Kidney (tissue), 14 donors: ENCODE data around the gene HNRNPR. TPM values are rescaled to one million over a fixed set of nuclear protein-coding genes. Genes with fewer than 3 reads are reported as not detected.

Experiments used
- DNase-seq, 5 donors: peaks; one replicate each; pipeline ENCODE4 v3.0.0-alpha.2; 2013 to 2020
- FAIRE-seq: peaks from 2 replicates; lab custom pipeline; 2012; peaks lifted over from hg19 to GRCh38; lab: Jason Lieb, UNC
- H3K27ac ChIP-seq, 2 donors: one replicate each; pipeline ENCODE4 v1.7.0; 2013; ENCODE audit warnings: low read depth in 2 of 2, low read length in 2 of 2, inconsistent platforms in 1 of 2
- H3K27me3 ChIP-seq: one replicate; pipeline ENCODE4 v1.7.1; 2013; ENCODE audit warnings: low read length, inconsistent platforms; ENCODE audit not compliant: control insufficient read depth, insufficient read depth
- H3K36me3 ChIP-seq, 3 donors: one replicate each; pipeline versions ENCODE4 v1.7.0 to v1.7.1; 2013; ENCODE audit warnings: low read length in 3 of 3, control low read depth in 1 of 3, inconsistent platforms in 1 of 3; ENCODE audit not compliant: insufficient read depth in 3 of 3, control insufficient read depth in 2 of 3
- H3K4me1 ChIP-seq, 3 donors: one replicate each; pipeline versions ENCODE4 v1.7.0 to v1.7.1; 2013; ENCODE audit warnings: low read length in 3 of 3, inconsistent platforms in 1 of 3, low read depth in 1 of 3; ENCODE audit not compliant: control insufficient read depth in 2 of 3, insufficient read depth in 2 of 3
- H3K4me3 ChIP-seq, 3 donors: one replicate each; pipeline versions ENCODE4 v1.7.0 to v1.8.1; 2013; ENCODE audit warnings: low read length in 3 of 3, control low read depth in 1 of 3, inconsistent platforms in 1 of 3
- H3K9ac ChIP-seq, 3 donors: one replicate each; pipeline versions ENCODE4 v1.7.0 to v1.7.1; 2013; ENCODE audit warnings: low read length in 3 of 3, control low read depth in 1 of 3, inconsistent platforms in 1 of 3
- H3K9me3 ChIP-seq, 3 donors: one replicate each; pipeline versions ENCODE4 v1.7.0 to v1.7.1; 2013; ENCODE audit warnings: low read length in 3 of 3, control low read depth in 1 of 3, inconsistent platforms in 1 of 3; ENCODE audit not compliant: control insufficient read depth in 2 of 3, insufficient read depth in 1 of 3
- CTCF ChIP-seq: IDR thresholded peaks from 3 replicates; pipeline ENCODE4 v1.5.1; 2012; ENCODE audit warnings: mild to moderate bottlenecking, moderate library complexity, borderline replicate concordance; ENCODE audit not compliant: insufficient read depth; ENCODE audit errors: extremely low read depth
- intact Hi-C: fragments of 100-400 bp; cut with DNase I; formaldehyde crosslinking; loops from one replicate; pipeline ENCODE4 v1.11.1; 2022
- polyA plus RNA-seq: library from polyadenylated mRNA; stranded (reverse); fragments of 350-450 nt; fragmentation: Illumina TruSeq; extraction: RNeasy Lipid Tissue Mini Kit (QIAGEN cat#74804); gene quantifications from one replicate; pipeline ENCODE4 v1.2.3, GENCODE V29; 2014; ENCODE audit warnings: low read depth, low replicate concordance; ENCODE audit not compliant: insufficient read depth
- total RNA-seq: library from RNA; stranded (reverse); fragmentation: NEBNext Ultra II Directional; extraction: Animal tissue kit (Norgen Biotek cat#: 25700); gene quantifications from one replicate; pipeline ENCODE4 v1.2.1, GENCODE V29; 2021
- donor health status: control.
- donor health status: control.
- donor health status: control.
- donor health status: control.
- donor health status: control.
- donor health status: DM: yes; HTN: yes; CAD: no.
- donor health status: Normal renal cell carcinoma (clear cell type).

Gene HNRNPR
- total and polyA plus RNA-seq, 2 donors from 2014 or later: 45.3 to 126 TPM

GRCh38 chr1:23367451-23367790 is 23.3 kb upstream of the HNRNPR start:
- FAIRE-seq (no peak), DNase-seq (peak in 1 of 5 donors; percentile 55)
- H3K9me3 ChIP-seq: peaks cover 9 to 18% (median 9%) of the 10 kb centered on the region in 3 donors
- peak overlapping the region; percentile 34 to 99 (median 82) for H3K9ac ChIP-seq
- intact Hi-C loops: no loop called here
- H3K4me3 ChIP-seq: peak overlapping the region; percentile 86 to 100 (median 98)
- peak overlapping the region; percentile 86 to 100 for H3K27ac ChIP-seq
- no peak for TF ChIP-seq CTCF
- H3K27me3 ChIP-seq: no peaks in the 10 kb centered on the region
- peaks cover 9 to 21% (median 10%) of the 10 kb centered on the region in 3 donors for H3K36me3 ChIP-seq
- H3K4me1 ChIP-seq: peaks cover 12 to 34% (median 31%) of the 10 kb centered on the region in 3 donors

- Histone ChIP-seq H3K36me3 (peaks cover 16 to 23% (median 17%) of the 10 kb centered on the region in 3 donors), H3K4me1 (peaks cover 12 to 26% (median 25%) of the 10 kb centered on the region in 3 donors), H3K27me3 (no peaks in the 10 kb centered on the region), H3K4me3 (peak overlapping the region in 1 of 3 donors; percentile 100), H3K27ac (no peak overlapping the region), H3K9ac (no peak overlapping the region), H3K9me3 (peaks cover 16 to 26% (median 17%) of the 10 kb centered on the region in 3 donors)
- FAIRE-seq (no peak), DNase-seq (no peak)
- TF ChIP-seq CTCF: no peak
- intact Hi-C loops: no loop called here
Measured at GRCh38 chr1:23366598-23366997, 22.5 kb upstream of the HNRNPR start.

- no peak overlapping the region for H3K4me3 ChIP-seq
- no peak for DNase-seq
- TF ChIP-seq CTCF: no peak
- no peak overlapping the region for H3K27ac ChIP-seq
- H3K27me3 ChIP-seq: no peaks in the 10 kb centered on the region
- peaks cover 19 to 30% (median 20%) of the 10 kb centered on the region in 3 donors for H3K9me3 ChIP-seq
- no peak for FAIRE-seq
- H3K4me1 ChIP-seq: peaks cover 8 to 21% (median 21%) of the 10 kb centered on the region in 3 donors
- intact Hi-C loops: no loop called here
- H3K9ac ChIP-seq: no peak overlapping the region
- peaks cover 19 to 27% (median 21%) of the 10 kb centered on the region in 3 donors for H3K36me3 ChIP-seq
Measured at GRCh38 chr1:23366146-23366545, 22.1 kb upstream of the HNRNPR start.
